DMS53 treated with DMSO at 0.1 percent for 48 hours (cell line): ENCODE data around the gene ZDHHC18.

Experiments used
- DNase-seq: peaks from one replicate; lab custom pipeline; 2025; ENCODE audit not compliant: unreplicated experiment; lab: John Stamatoyannopoulos, UW

Gene ZDHHC18

DNA sequence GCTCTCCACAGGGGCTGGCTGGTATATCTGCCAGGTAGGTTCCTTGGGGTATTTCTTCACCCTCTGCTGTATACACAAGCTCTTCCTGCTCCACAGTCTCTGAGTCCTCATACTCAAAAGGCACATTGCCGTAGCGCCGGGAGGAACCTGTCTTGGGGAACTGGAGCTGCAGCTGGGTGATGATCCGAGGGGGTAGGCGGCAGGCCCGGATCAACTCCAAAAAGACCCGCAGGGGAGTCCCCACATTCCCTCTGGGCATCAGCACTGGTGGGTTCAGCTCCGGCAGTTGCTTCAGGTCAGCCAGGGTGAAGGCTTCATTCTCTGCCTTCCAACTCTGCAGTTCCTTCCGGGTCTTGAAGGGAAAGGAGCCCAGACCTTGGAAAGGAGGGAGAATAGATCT lies 70.9 kb downstream of the ZDHHC18 start:
- no peak for DNase-seq

DNA sequence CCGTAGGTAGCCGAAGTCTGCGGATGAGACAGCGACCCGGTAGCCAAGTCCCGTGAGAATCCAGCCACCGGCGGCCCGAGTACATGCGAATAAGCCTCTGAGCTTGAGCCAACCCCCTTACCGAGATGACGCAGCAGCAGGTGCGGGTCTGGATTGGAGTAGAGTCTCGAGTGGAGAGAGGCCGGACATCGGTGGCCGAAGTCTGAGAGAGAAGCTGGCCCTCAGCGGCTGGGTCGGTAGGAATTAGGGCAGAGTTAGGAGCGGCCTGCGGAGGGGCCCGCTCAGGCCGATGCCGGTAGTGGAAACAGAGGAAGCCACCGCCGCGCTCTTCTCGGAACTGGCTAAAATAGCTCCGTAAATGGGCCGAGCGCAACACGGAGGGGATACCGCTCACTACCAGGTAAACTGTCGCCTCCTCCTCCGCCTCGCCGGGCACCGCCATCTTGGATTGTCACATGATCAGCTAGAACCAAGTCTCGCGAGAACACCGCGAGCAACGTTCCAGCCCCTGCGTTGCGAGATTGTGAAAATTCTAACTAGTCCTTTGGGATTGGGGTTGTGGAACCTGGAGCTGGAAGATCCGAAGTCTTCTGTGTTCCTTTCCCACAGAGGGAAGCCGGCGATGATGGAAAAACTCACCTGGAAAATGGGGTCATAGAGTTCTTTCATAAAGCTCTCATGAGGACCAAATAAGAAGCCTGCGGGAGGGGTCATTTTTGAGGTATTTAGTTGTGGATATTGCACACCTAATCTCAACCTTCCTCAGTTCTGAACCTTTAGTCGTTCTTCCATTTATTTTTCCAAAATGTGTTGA lies 73.7 kb downstream of the ZDHHC18 start, which contains the start of gene GPATCH3:
Gene GPATCH3 (minus strand): TSS at position 467 of the 814 bp plus-strand sequence. CDS start 25 bp downstream, at position 442.
- peak; percentile 80 for DNase-seq

DNA sequence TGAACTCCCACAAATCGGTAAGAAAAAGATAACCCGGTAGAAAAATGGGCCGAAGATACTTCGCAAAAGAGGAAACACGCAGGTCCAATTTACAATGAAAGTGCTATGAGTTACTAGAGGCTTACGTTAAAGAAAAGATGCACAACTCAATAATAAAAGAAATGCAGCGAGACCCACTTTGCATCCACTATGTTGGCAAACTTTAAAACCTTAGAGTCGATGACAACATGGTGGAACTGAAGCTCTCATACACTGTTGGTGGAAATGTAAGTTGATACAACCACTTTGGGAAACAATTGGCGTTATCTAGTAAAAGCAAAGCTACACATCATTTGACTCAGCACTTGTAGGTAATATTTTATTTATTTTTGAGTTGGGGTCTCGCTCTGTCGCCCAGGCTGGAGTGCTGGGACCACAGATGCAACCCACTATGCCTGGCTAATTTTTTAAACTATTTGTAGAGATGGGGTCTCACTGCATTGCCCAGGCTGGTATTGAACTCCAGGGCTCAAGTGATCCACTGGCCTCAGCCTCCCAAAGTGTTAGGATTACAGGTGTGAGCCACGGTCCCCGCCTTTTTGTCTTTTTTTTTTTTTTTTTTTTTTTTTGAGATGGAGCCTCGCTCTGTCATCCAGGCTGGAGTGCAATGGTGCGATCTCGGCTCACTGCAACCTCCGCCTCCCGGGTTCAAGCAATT lies 74.5 kb downstream of the ZDHHC18 start:
- no peak for DNase-seq
